ENCODE data around the gene CCT7. TPM values are rescaled to one million over a fixed set of nuclear protein-coding genes. Genes with fewer than 3 reads are reported as not detected.

The CCT7 gene
- total and polyA plus RNA-seq, 2 of the 8 experiments (the other 6 are each of a cell fraction or from before 2014, with no cell fraction given) = 440 to 474 TPM

DNA sequence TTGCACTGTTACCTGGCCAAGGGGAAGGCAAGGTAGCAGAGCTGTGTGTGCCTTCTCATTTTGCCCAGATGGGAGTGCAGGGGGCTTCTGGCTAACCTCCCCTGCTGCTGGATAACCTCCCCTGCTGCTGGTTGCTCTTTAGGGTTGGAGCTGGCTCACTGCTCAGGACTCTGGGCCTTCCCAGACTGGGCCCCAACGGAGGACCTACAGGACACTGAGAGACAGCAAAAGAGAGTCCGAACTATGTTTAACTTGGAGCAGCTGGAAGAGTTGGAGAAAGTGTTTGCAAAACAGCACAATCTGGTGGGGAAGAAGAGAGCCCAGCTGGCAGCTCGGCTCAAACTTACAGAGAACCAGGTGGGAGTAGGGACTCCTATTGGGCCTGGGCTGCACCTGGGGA, 25.9 kb upstream of the CCT7 start:
- Histone ChIP-seq H3K14ac (ENCODE audit: insufficient read length) (no peak overlapping the region), H3K36me3 (ENCODE audit: control insufficient read depth in 2 of 4, insufficient read depth in 4 of 4, low read length in 3 of 4) (no peaks in the 10 kb centered on the region), H3K79me2 (ENCODE audit: control insufficient read depth in 1 of 2, insufficient read depth in 2 of 2, low read length in 2 of 2) (no peaks in the 10 kb centered on the region), H3K9me3 (ENCODE audit: insufficient read depth in 2 of 2, low read depth in 1 of 2, low read length in 1 of 2) (no peaks in the 10 kb centered on the region), H3K23me2 (ENCODE audit: low read depth, low read length) (no peaks in the 10 kb centered on the region), H4K5ac (ENCODE audit: insufficient read length, low read depth, low read length) (no peak overlapping the region), H3K23ac (ENCODE audit: insufficient read length) (no peak overlapping the region), H3K4ac (replicated peaks; ENCODE audit: insufficient read length, low read depth, low read length) (no peak overlapping the region), H2BK20ac (ENCODE audit: low read length) (no peak overlapping the region), H2BK5ac (ENCODE audit: low read depth, low read length) (no peak overlapping the region), H2BK12ac (ENCODE audit: low read depth, low read length) (no peak overlapping the region), H3K4me1 (replicated peaks in 1 of 4; ENCODE audit: control insufficient read depth in 3 of 4, insufficient read depth in 4 of 4, low read length in 3 of 4) (peaks cover 0 to 3% (median under 1%) of the 10 kb centered on the region in 4 experiments; a peak in 2 of 7 replicates), H4K91ac (replicated peaks; ENCODE audit: insufficient read length, low read length) (no peak overlapping the region), H3K27me3 (replicated peaks in 1 of 4; ENCODE audit: control insufficient read depth in 3 of 4, extremely low read depth in 1 of 4, insufficient read depth in 3 of 4, low read length in 3 of 4) (peaks cover 7 to 16% (median 11%) of the 10 kb centered on the region in 4 experiments), H2AK5ac (ENCODE audit: low read depth, low read length) (no peak overlapping the region), H4K20me1 (replicated peaks in 1 of 2; ENCODE audit: control insufficient read depth in 1 of 2, insufficient read depth in 2 of 2, low read length in 2 of 2) (no peaks in the 10 kb centered on the region), H3K27ac (ENCODE audit: low read depth, low read length) (no peak overlapping the region), H2BK120ac (replicated peaks; ENCODE audit: low read depth, low read length) (no peak overlapping the region), H2AFZ (ENCODE audit: low read length) (no peak overlapping the region), H3K79me1 (ENCODE audit: low read depth, low read length) (no peaks in the 10 kb centered on the region), H3K4me2 (ENCODE audit: insufficient read depth in 1 of 2, low read depth in 2 of 2, low read length in 2 of 2) (no peak overlapping the region), H2BK15ac (ENCODE audit: low read length) (no peak overlapping the region), H3K4me3 (ENCODE audit: extremely low read depth in 1 of 4, insufficient read depth in 2 of 4, low read depth in 3 of 4, low read length in 4 of 4) (no peak overlapping the region), H3K18ac (ENCODE audit: extremely low read depth, low read length) (no peak overlapping the region), H4K8ac (ENCODE audit: extremely low read depth, insufficient read depth, low read length) (no peak overlapping the region), H3K9ac (replicated peaks in 1 of 4; ENCODE audit: extremely low read depth in 1 of 4, low read depth in 3 of 4, low read length in 3 of 4) (no peak overlapping the region), H3K56ac (replicated peaks; ENCODE audit: insufficient read length, low read depth, low read length) (no peak overlapping the region)
- DNase-seq (ENCODE audit: low read depth in 1 of 2, low spot score in 2 of 2) = no peak
- POLR2A ChIA-PET (ENCODE audit: partially characterized antibody) = interaction anchor here (1.3 to 6.2 kb wide), 2 partner anchors 25 to 31 kb away, joined by 4 to 39 read pairs; partner anchors contain the start of genes CCT7 and PRADC1
- 86% methylated on average over 3 of the region's 3 CpGs; no CpG with 5 or more reads in 1 of the 2 experiments for WGBS, 2 experiments (ENCODE audit: extremely low coverage in 1 of 2, insufficient coverage in 1 of 2, insufficient read length in 1 of 2, insufficient replicate concordance in 2 of 2, low coverage in 1 of 2, low lambda C conversion rate in 2 of 2, missing lambda C conversion rate in 1 of 2)
- no peak for FAIRE-seq
- CTCF ChIA-PET (ENCODE audit: partially characterized antibody) = interaction anchor here (1.0 to 8.4 kb wide), 4 partner anchors 32 to 216 kb away, joined by 3 to 92 read pairs (median 3); no protein-coding TSS in a partner anchor
- TF ChIP-seq KDM5A (IDR thresholded peaks at IDR 0.05; ENCODE audit: low read length) (no peak), CREB1 (IDR thresholded peaks at IDR 0.05) (no peak), HDAC2 (IDR thresholded peaks at IDR 0.05; ENCODE audit: borderline replicate concordance in 1 of 2, low read depth in 2 of 2, low read length in 2 of 2) (no peak), NANOG (IDR thresholded peaks at IDR 0.05; ENCODE audit: insufficient read depth, low read depth, low read length, poor library complexity, severe bottlenecking) (no peak), HDAC6 (IDR thresholded peaks at IDR 0.05; ENCODE audit: low read depth, low read length) (no peak), BCL11A (IDR thresholded peaks at IDR 0.05; ENCODE audit: low read depth in 2 of 2, low read length in 2 of 2) (no peak), BACH1 (IDR thresholded peaks at IDR 0.05; ENCODE audit: low read length) (no peak), JUN (IDR thresholded peaks at IDR 0.05; ENCODE audit: low read depth, low read length) (no peak), EP300 (IDR thresholded peaks at IDR 0.05; ENCODE audit: borderline replicate concordance in 1 of 2, low read depth in 2 of 2, low read length in 2 of 2) (no peak), CEBPB (IDR thresholded peaks at IDR 0.05; ENCODE audit: low read depth, low read length) (no peak)
- TF ChIP-seq, protein P1, sequence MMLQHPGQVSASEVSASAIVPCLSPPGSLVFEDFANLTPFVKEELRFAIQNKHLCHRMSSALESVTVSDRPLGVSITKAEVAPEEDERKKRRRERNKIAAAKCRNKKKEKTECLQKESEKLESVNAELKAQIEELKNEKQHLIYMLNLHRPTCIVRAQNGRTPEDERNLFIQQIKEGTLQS (IDR thresholded peaks at IDR 0.05; ENCODE audit: insufficient read depth, low read depth, low read length) = no peak
- TF ChIP-seq, protein P2, sequence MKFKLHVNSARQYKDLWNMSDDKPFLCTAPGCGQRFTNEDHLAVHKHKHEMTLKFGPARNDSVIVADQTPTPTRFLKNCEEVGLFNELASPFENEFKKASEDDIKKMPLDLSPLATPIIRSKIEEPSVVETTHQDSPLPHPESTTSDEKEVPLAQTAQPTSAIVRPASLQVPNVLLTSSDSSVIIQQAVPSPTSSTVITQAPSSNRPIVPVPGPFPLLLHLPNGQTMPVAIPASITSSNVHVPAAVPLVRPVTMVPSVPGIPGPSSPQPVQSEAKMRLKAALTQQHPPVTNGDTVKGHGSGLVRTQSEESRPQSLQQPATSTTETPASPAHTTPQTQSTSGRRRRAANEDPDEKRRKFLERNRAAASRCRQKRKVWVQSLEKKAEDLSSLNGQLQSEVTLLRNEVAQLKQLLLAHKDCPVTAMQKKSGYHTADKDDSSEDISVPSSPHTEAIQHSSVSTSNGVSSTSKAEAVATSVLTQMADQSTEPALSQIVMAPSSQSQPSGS (IDR thresholded peaks at IDR 0.05; ENCODE audit: low read length) = no peak

All from H1 (cell line).